ENCODE results near the gene SLC9A3. TPM values are rescaled to one million over a fixed set of nuclear protein-coding genes. Genes with fewer than 3 reads are reported as not detected.

Gene SLC9A3
- total RNA-seq, 1 experiment from 2014 or later, result 1.9 TPM

- Histone ChIP-seq H3K4me1 (ENCODE audit: insufficient read depth, low read length, poor library complexity, severe bottlenecking) (peaks cover 3% of the 10 kb centered on the region), H3K9me3 (ENCODE audit: low read depth, low read length, poor library complexity, severe bottlenecking) (no peaks in the 10 kb centered on the region), H3K27ac (ENCODE audit: low read depth, low read length, poor library complexity, severe bottlenecking) (no peak overlapping the region), H3K36me3 (ENCODE audit: insufficient read depth, low read length, poor library complexity, severe bottlenecking) (peaks cover 18% of the 10 kb centered on the region), H3K27me3 (replicated peaks; ENCODE audit: insufficient read depth, low read depth, low read length, poor library complexity) (no peaks in the 10 kb centered on the region), H3K4me3 (ENCODE audit: low read depth, low read length, poor library complexity, severe bottlenecking) (no peak overlapping the region)
- BruUV-seq (replicated peaks), result no TSS peak
- intact Hi-C loops (cut with micrococcal nuclease; ENCODE audit: unreplicated experiment), result no loop called here
- no peak for DNase-seq (ENCODE audit: low spot score)
- ChIA-PET POLR2A (ENCODE audit: low non-redundant PET) (no interaction called here), CTCF (no interaction called here)
- no peak for TF ChIP-seq EZH2 (IDR thresholded peaks at IDR 0.05; ENCODE audit: borderline replicate concordance, low read depth, low read length, poor library complexity, severe bottlenecking)
- no peak for TF ChIP-seq CTCF (conservative IDR thresholded peaks at IDR 0.05; ENCODE audit: low read depth, low read length)
Measured at GRCh38 chr5:466661-467310, 57.5 kb downstream of the SLC9A3 start.

GRCh38 chr5:465591-466403, 58.5 kb downstream of the SLC9A3 start:
- CTCF ChIA-PET, result no interaction called here
- Histone ChIP-seq H3K4me3 (ENCODE audit: low read depth, low read length, poor library complexity, severe bottlenecking) (no peak overlapping the region), H3K4me1 (ENCODE audit: insufficient read depth, low read length, poor library complexity, severe bottlenecking) (no peaks in the 10 kb centered on the region), H3K9me3 (ENCODE audit: low read depth, low read length, poor library complexity, severe bottlenecking) (no peaks in the 10 kb centered on the region), H3K36me3 (ENCODE audit: insufficient read depth, low read length, poor library complexity, severe bottlenecking) (peaks cover 10% of the 10 kb centered on the region), H3K27me3 (replicated peaks; ENCODE audit: insufficient read depth, low read depth, low read length, poor library complexity) (no peaks in the 10 kb centered on the region), H3K27ac (ENCODE audit: low read depth, low read length, poor library complexity, severe bottlenecking) (no peak overlapping the region)
- DNase-seq (ENCODE audit: low spot score), result no peak
- no peak for TF ChIP-seq EZH2 (IDR thresholded peaks at IDR 0.05; ENCODE audit: borderline replicate concordance, low read depth, low read length, poor library complexity, severe bottlenecking)
- TF ChIP-seq CTCF (conservative IDR thresholded peaks at IDR 0.05; ENCODE audit: low read depth, low read length), result no peak
- BruUV-seq (replicated peaks), result no TSS peak
- intact Hi-C loops (cut with micrococcal nuclease; ENCODE audit: unreplicated experiment), result no loop called here
- POLR2A ChIA-PET (ENCODE audit: low non-redundant PET), result no interaction called here

- H3K27ac ChIP-seq (ENCODE audit: low read depth, low read length, poor library complexity, severe bottlenecking), result no peak overlapping the region
- TF ChIP-seq EZH2 (IDR thresholded peaks at IDR 0.05; ENCODE audit: borderline replicate concordance, low read depth, low read length, poor library complexity, severe bottlenecking) (no peak), CTCF (conservative IDR thresholded peaks at IDR 0.05; ENCODE audit: low read depth, low read length) (no peak)
- no peaks in the 10 kb centered on the region for H3K27me3 ChIP-seq (replicated peaks; ENCODE audit: insufficient read depth, low read depth, low read length, poor library complexity)
- H3K4me3 ChIP-seq (ENCODE audit: low read depth, low read length, poor library complexity, severe bottlenecking), result no peak overlapping the region
- no TSS peak for BruUV-seq (replicated peaks)
- ChIA-PET CTCF (no interaction called here), POLR2A (ENCODE audit: low non-redundant PET) (no interaction called here)
- H3K36me3 ChIP-seq (ENCODE audit: insufficient read depth, low read length, poor library complexity, severe bottlenecking), result peaks cover 14% of the 10 kb centered on the region
- no peak for DNase-seq (ENCODE audit: low spot score)
- intact Hi-C loops (cut with micrococcal nuclease; ENCODE audit: unreplicated experiment), result no loop called here
- no peaks in the 10 kb centered on the region for H3K9me3 ChIP-seq (ENCODE audit: low read depth, low read length, poor library complexity, severe bottlenecking)
- no peaks in the 10 kb centered on the region for H3K4me1 ChIP-seq (ENCODE audit: insufficient read depth, low read length, poor library complexity, severe bottlenecking)
Measured at GRCh38 chr5:464843-465590, 59.2 kb downstream of the SLC9A3 start.

Measured in A673 (cell line).